Liver (tissue), 9 donors: ENCODE data around the gene IGFL3. TPM values are rescaled to one million over a fixed set of nuclear protein-coding genes. Genes with fewer than 3 reads are reported as not detected.
"Not testable (repeated sequence)": the region's sequence is repeated elsewhere in the genome, so short reads cannot be mapped to it uniquely, and the experiment has no call there.

Experiments
- DNase-seq: peaks from one replicate; pipeline ENCODE4 v3.0.0-alpha.2; 2017; ENCODE audit warnings: low spot score
- H3K27ac ChIP-seq, 2 donors: one replicate each; pipeline ENCODE4 v1.7.0; 2013; ENCODE audit warnings: inconsistent platforms in 2 of 2, low read length in 2 of 2, control low read depth in 1 of 2, low read depth in 1 of 2, mild to moderate bottlenecking in 1 of 2
- H3K27me3 ChIP-seq, 4 donors: one replicate each; pipeline versions ENCODE4 v1.6.1 to v1.7.0; 2013; ENCODE audit warnings: low read length in 3 of 4, inconsistent platforms in 1 of 4, mild to moderate bottlenecking in 1 of 4, moderate library complexity in 1 of 4; ENCODE audit not compliant: control insufficient read depth in 4 of 4, insufficient read depth in 4 of 4
- H3K36me3 ChIP-seq, 4 donors: one replicate each; pipeline versions ENCODE4 v1.6.1 to v1.7.0; 2013; ENCODE audit warnings: low read length in 3 of 4, mild to moderate bottlenecking in 3 of 4, low read depth in 1 of 4, moderate library complexity in 1 of 4; ENCODE audit not compliant: control insufficient read depth in 4 of 4, insufficient read depth in 3 of 4
- H3K4me1 ChIP-seq, 4 donors: one replicate each; pipeline versions ENCODE4 v1.6.1 to v1.7.0; 2013; ENCODE audit warnings: low read length in 3 of 4, mild to moderate bottlenecking in 3 of 4, moderate library complexity in 1 of 4; ENCODE audit not compliant: control insufficient read depth in 4 of 4, insufficient read depth in 4 of 4
- H3K4me3 ChIP-seq, 3 donors: one replicate each; pipeline versions ENCODE4 v1.6.1 to v1.7.0; 2013; ENCODE audit warnings: low read length in 3 of 3, control low read depth in 1 of 3, low read depth in 1 of 3, mild to moderate bottlenecking in 1 of 3
- H3K9ac ChIP-seq, 2 donors: one replicate each; pipeline ENCODE4 v1.7.0; 2013; ENCODE audit warnings: low read length in 2 of 2, mild to moderate bottlenecking in 2 of 2, moderate library complexity in 2 of 2, control low read depth in 1 of 2, low read depth in 1 of 2
- H3K9me3 ChIP-seq, 4 donors: one replicate each; pipeline versions ENCODE4 v1.6.1 to v1.7.0; 2013; ENCODE audit warnings: low read length in 3 of 4; ENCODE audit not compliant: control insufficient read depth in 4 of 4
- FOXA1 ChIP-seq: IDR thresholded peaks from 2 replicates; pipeline ENCODE4 v1.6.1; 2016; ENCODE audit warnings: antibody characterized with exemption
- FOXA2 ChIP-seq: IDR thresholded peaks from 2 replicates; pipeline ENCODE4 v1.6.1; 2016; ENCODE audit warnings: antibody characterized with exemption
- HNF4A ChIP-seq, 2 donors: conservative IDR thresholded peaks; 2 replicates each; pipeline ENCODE4 v1.6.1; 2016; ENCODE audit warnings: antibody characterized with exemption in 2 of 2, mild to moderate bottlenecking in 2 of 2
- JUND ChIP-seq, 2 donors: IDR thresholded peaks; 2 replicates each; pipeline ENCODE4 v1.6.1; 2016; ENCODE audit warnings: antibody characterized with exemption in 2 of 2
- NR2F2 ChIP-seq: IDR thresholded peaks from 2 replicates; pipeline ENCODE4 v1.6.1; 2016; ENCODE audit warnings: antibody characterized with exemption
- RAD21 ChIP-seq, 2 donors: IDR thresholded peaks; 2 replicates each; pipeline ENCODE4 v1.6.1; 2016; ENCODE audit warnings: antibody characterized with exemption in 2 of 2, mild to moderate bottlenecking in 2 of 2
- RXRA ChIP-seq, 2 donors: IDR thresholded peaks; 2 replicates each; pipeline ENCODE4 v1.6.1; 2017 to 2018; ENCODE audit warnings: antibody characterized with exemption in 2 of 2, mild to moderate bottlenecking in 1 of 2
- SP1 ChIP-seq: IDR thresholded peaks from 2 replicates; pipeline ENCODE4 v1.6.1; 2018; ENCODE audit warnings: antibody characterized with exemption, mild to moderate bottlenecking
- TAF1 ChIP-seq: conservative IDR thresholded peaks from 2 replicates; pipeline ENCODE4 v1.6.1; 2016; ENCODE audit warnings: antibody characterized with exemption, mild to moderate bottlenecking
- YY1 ChIP-seq: IDR thresholded peaks from 2 replicates; pipeline ENCODE4 v1.6.1; 2016; ENCODE audit warnings: antibody characterized with exemption, mild to moderate bottlenecking
- WGBS: extraction: QIAGEN DNeasy Blood & Tissue Kit; methylation state at CpG from one replicate; pipeline ENCODE4 v1.1.7; 2013; 5-methylcytosine and 5-hydroxymethylcytosine counted together
- polyA plus RNA-seq, 2 donors: library from polyadenylated mRNA; stranded (reverse) in 1 of 2; unstranded in 1 of 2; fragments of 200-250 nt in 1 of 2; fragments of >200 nt in 1 of 2; fragmentation: Nextera tagmentation in 1 of 2; extraction: Ambion mirVana in 1 of 2; gene quantifications; one replicate each; pipeline versions ENCODE4 v1.2.1 to v1.2.3, GENCODE V29; 2013 to 2015
- total RNA-seq, 2 donors: library from RNA; depleted of rRNA; stranded (reverse); fragments of >200 nt; gene quantifications; one replicate each; pipeline ENCODE4 v1.2.3, GENCODE V29; 2014
- TF ChIP-seq, protein P1 (sequence below): IDR thresholded peaks from 2 replicates; pipeline ENCODE4 v1.6.1; 2016; ENCODE audit warnings: antibody characterized with exemption, mild to moderate bottlenecking
- TF ChIP-seq, protein P2 (sequence below): IDR thresholded peaks from 2 replicates; pipeline ENCODE4 v1.6.1; 2016; ENCODE audit warnings: antibody characterized with exemption
- donor health status: healthy.
- donor health status: healthy.
- donor health status: healthy.
- donor health status: healthy.
- donor health status: healthy.

IGFL3 gene
- total and polyA plus RNA-seq, 4 donors: not detected

DNA sequence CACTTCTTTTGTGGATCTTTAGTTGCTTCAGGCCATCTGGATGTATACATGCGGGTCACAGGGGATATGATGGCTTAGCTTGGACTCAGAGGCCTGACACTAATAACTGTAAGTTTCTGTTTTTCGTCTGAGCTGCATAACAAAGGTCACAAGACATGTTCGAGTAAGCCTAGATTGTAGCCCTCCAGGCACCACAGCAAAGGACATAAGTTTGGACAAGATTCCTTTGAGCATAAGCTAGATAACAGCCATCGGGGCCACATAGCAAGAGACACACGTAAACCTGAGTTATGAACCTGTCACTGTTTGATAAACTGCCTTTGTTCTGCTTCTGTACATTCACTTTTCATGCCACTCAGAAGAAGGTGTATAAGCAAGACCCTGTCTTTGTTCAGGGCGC lies 14.6 kb downstream of the IGFL3 start:
- no peak overlapping the region for H3K4me3 ChIP-seq
- no peaks in the 10 kb centered on the region for H3K27me3 ChIP-seq
- no peaks in the 10 kb centered on the region for H3K9me3 ChIP-seq
- no peak overlapping the region for H3K27ac ChIP-seq
- no peak overlapping the region for H3K9ac ChIP-seq
- 68% methylated on average over 6 of the region's 6 CpGs for WGBS
- TF ChIP-seq, protein P1, sequence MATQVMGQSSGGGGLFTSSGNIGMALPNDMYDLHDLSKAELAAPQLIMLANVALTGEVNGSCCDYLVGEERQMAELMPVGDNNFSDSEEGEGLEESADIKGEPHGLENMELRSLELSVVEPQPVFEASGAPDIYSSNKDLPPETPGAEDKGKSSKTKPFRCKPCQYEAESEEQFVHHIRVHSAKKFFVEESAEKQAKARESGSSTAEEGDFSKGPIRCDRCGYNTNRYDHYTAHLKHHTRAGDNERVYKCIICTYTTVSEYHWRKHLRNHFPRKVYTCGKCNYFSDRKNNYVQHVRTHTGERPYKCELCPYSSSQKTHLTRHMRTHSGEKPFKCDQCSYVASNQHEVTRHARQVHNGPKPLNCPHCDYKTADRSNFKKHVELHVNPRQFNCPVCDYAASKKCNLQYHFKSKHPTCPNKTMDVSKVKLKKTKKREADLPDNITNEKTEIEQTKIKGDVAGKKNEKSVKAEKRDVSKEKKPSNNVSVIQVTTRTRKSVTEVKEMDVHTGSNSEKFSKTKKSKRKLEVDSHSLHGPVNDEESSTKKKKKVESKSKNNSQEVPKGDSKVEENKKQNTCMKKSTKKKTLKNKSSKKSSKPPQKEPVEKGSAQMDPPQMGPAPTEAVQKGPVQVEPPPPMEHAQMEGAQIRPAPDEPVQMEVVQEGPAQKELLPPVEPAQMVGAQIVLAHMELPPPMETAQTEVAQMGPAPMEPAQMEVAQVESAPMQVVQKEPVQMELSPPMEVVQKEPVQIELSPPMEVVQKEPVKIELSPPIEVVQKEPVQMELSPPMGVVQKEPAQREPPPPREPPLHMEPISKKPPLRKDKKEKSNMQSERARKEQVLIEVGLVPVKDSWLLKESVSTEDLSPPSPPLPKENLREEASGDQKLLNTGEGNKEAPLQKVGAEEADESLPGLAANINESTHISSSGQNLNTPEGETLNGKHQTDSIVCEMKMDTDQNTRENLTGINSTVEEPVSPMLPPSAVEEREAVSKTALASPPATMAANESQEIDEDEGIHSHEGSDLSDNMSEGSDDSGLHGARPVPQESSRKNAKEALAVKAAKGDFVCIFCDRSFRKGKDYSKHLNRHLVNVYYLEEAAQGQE: no peak
- no peak for TF ChIP-seq YY1
- H3K36me3 ChIP-seq: no peaks in the 10 kb centered on the region
- H3K4me1 ChIP-seq: no peaks in the 10 kb centered on the region
- DNase-seq: no peak

DNA sequence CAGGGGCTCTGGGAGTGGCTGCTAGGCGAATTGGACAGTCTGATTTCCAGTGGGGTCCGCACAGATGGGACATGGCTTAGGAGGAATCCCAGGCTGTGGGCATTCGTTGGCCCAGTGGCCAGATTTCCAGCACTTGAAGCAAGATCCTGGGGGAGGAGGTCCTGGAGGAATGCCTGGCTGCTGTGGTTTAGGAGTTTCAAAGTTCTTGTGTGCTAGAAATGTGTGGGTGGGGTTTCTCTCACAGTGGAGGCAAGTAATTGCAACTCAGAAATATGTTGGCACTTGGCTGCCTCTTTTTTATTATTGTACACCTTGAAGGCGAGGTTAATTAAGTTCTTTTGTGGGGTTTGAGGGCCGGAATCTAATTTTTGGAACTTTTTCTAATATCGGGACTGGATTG lies 17.1 kb downstream of the IGFL3 start:
- DNase-seq: no peak
- Histone ChIP-seq H3K27me3 (no peaks in the 10 kb centered on the region), H3K4me3 (no peak overlapping the region), H3K27ac (no peak overlapping the region), H3K36me3 (no peaks in the 10 kb centered on the region), H3K4me1 (no peaks in the 10 kb centered on the region), H3K9me3 (no peaks in the 10 kb centered on the region), H3K9ac (no peak overlapping the region)
- TF ChIP-seq RAD21 (IDR thresholded peaks at IDR 0.05) (no peak), SP1 (no peak), JUND (IDR thresholded peaks at IDR 0.05) (no peak), NR2F2 (no peak)
- TF ChIP-seq, protein P2, sequence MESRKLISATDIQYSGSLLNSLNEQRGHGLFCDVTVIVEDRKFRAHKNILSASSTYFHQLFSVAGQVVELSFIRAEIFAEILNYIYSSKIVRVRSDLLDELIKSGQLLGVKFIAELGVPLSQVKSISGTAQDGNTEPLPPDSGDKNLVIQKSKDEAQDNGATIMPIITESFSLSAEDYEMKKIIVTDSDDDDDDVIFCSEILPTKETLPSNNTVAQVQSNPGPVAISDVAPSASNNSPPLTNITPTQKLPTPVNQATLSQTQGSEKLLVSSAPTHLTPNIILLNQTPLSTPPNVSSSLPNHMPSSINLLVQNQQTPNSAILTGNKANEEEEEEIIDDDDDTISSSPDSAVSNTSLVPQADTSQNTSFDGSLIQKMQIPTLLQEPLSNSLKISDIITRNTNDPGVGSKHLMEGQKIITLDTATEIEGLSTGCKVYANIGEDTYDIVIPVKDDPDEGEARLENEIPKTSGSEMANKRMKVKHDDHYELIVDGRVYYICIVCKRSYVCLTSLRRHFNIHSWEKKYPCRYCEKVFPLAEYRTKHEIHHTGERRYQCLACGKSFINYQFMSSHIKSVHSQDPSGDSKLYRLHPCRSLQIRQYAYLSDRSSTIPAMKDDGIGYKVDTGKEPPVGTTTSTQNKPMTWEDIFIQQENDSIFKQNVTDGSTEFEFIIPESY: no peak
- 70% methylated on average over 6 of the region's 6 CpGs for WGBS

DNA sequence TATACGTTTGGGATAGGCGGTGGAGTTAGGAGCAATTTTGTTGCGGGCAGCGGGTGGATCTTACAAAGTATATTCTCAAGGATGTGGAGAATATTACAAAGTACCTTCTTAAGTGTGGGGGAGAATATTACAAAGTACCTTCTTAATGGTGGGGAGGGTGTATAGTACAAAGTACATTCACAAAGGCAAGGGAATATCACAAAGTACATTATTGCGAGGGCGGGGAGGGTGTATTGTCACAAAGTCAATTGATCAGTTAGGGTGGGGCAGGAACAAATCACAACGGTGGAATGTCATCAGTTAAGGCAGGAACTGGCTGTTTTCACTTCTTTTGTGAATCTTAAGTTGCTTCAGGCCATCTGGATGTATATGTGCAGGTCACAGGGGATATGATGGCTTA lies 22.2 kb downstream of the IGFL3 start:
- not testable (repeated sequence) for H3K4me1 ChIP-seq, H3K4me3 ChIP-seq, H3K9me3 ChIP-seq, H3K27ac ChIP-seq, DNase-seq, H3K27me3 ChIP-seq, H3K9ac ChIP-seq, H3K36me3 ChIP-seq
- WGBS: 83% methylated on average over 7 of the region's 7 CpGs

DNA sequence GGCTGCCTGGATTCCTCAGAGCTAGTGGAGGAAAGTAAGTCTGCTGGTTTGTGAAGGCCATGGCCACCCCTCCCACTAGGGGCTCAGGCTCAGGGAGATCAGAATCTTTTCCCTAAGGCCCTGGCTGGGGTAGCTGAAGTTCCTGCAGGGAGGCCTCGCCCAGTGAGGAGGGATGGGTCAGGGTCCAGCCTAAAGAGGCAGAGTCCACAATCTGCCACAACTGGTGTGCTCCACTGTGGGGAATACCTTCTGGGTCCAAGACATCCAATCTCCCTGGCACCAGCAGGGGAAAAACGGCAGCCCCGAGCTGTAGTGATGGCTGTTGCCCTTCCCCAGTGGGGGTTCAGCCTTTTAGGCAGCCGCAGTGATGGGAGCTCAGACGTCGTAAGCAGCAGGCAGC lies 23.2 kb downstream of the IGFL3 start:
- Histone ChIP-seq H3K27ac (no peak overlapping the region), H3K27me3 (no peaks in the 10 kb centered on the region), H3K36me3 (no peaks in the 10 kb centered on the region), H3K4me3 (no peak overlapping the region), H3K4me1 (no peaks in the 10 kb centered on the region), H3K9ac (no peak overlapping the region), H3K9me3 (peaks cover 0 to 3% (median 0%) of the 10 kb centered on the region in 4 donors)
- DNase-seq: no peak
- no peak for TF ChIP-seq RXRA (IDR thresholded peaks at IDR 0.05)
- TF ChIP-seq FOXA1: no peak
- TF ChIP-seq HNF4A (conservative IDR thresholded peaks at IDR 0.05): no peak
- no peak for TF ChIP-seq RAD21 (IDR thresholded peaks at IDR 0.05)
- TF ChIP-seq, protein P2: no peak
- no peak for TF ChIP-seq NR2F2
- TF ChIP-seq TAF1: no peak
- TF ChIP-seq FOXA2: no peak
- TF ChIP-seq, protein P1: no peak
- TF ChIP-seq YY1: no peak
- no peak for TF ChIP-seq SP1
- WGBS: 57% methylated on average over 6 of the region's 6 CpGs
